Caki2 (cell line): Measurements from ENCODE around the gene GP9. TPM values are rescaled to one million over a fixed set of nuclear protein-coding genes. Genes with fewer than 3 reads are reported as not detected.

Source experiments
- DNase-seq: peaks from one replicate; pipeline ENCODE4 v3.0.0-alpha.2; 2015; ENCODE audit warnings: low read depth
- in situ Hi-C: cut with HindIII; loops from 2 replicates; pipeline ENCODE4 v1.10.0; 2016; ENCODE audit warnings: low sequenced_read_pairs, low pct_unique_long_range_greater_than_20kb, mixed read lengths
- total RNA-seq: library from RNA; depleted of rRNA; stranded (reverse); fragments of >200 nt; shearing (Covaris generic); gene quantifications from 2 replicates; pipeline ENCODE4 v1.2.3, GENCODE V29; 2014; ENCODE audit warnings: low replicate concordance

The GP9 gene
- total RNA-seq, 1 experiment from 2014 or later = not detected

- no peak for DNase-seq
- in situ Hi-C loops = no loop called here
Measured at GRCh38 chr3:129040579-129041300, 19.8 kb upstream of the GP9 start.

GRCh38 chr3:129045675-129046036 lies 14.9 kb upstream of the GP9 start:
- DNase-seq = no peak
- in situ Hi-C loops = no loop called here

- in situ Hi-C loops = no loop called here
- no peak for DNase-seq
Measured at GRCh38 chr3:129046037-129046731, 14.4 kb upstream of the GP9 start.

GRCh38 chr3:129046732-129047552 lies 13.6 kb upstream of the GP9 start:
- DNase-seq = no peak
- in situ Hi-C loops = no loop called here

GRCh38 chr3:129047553-129047839 lies 13.1 kb upstream of the GP9 start:
- in situ Hi-C loops = no loop called here
- DNase-seq = no peak

GRCh38 chr3:129050556-129051295 lies 9.9 kb upstream of the GP9 start:
- no peak for DNase-seq
- in situ Hi-C loops = no loop called here

- in situ Hi-C loops = no loop called here
- peak; percentile 66 for DNase-seq
Measured at GRCh38 chr3:129051871-129052340, 8.7 kb upstream of the GP9 start.

- in situ Hi-C loops = no loop called here
- DNase-seq = no peak
Measured at GRCh38 chr3:129052675-129053074, 7.9 kb upstream of the GP9 start.

- DNase-seq = no peak
- in situ Hi-C loops = no loop called here
Measured at GRCh38 chr3:129054605-129055104, 5.9 kb upstream of the GP9 start.

GRCh38 chr3:129056451-129057173 lies 4.0 kb upstream of the GP9 start:
- in situ Hi-C loops = no loop called here
- DNase-seq = no peak

GRCh38 chr3:129057249-129057648 lies 3.3 kb upstream of the GP9 start:
- DNase-seq = no peak
- in situ Hi-C loops = no loop called here

GRCh38 chr3:129058441-129059200 lies 2.0 kb upstream of the GP9 start:
- no peak for DNase-seq
- in situ Hi-C loops = no loop called here

GRCh38 chr3:129059311-129059958 lies 1.1 kb upstream of the GP9 start:
- in situ Hi-C loops = no loop called here

GRCh38 chr3:129061023-129061887 lies 676 bp downstream of the GP9 start:
- DNase-seq = no peak
- in situ Hi-C loops = no loop called here

More at GRCh38 chr3:129059311-129059958, 1.1 kb upstream of the GP9 start:
- DNase-seq = no peak

- in situ Hi-C loops = no loop called here
Measured at GRCh38 chr3:129061888-129062834, 1.6 kb downstream of the GP9 start.

More at GRCh38 chr3:129061888-129062834, 1.6 kb downstream of the GP9 start:
- no peak for DNase-seq
